Astrocyte of the spinal cord (primary cell): ENCODE data around the gene ADGRF1.
A peak's percentile ranks its signal among the peaks of the same experiment; 100 is the strongest.
"Not testable (repeated sequence)": the region's sequence is repeated elsewhere in the genome, so short reads cannot be mapped to it uniquely, and the experiment has no call there.

ENCODE experiments used
- DNase-seq: peaks from one replicate; pipeline ENCODE4 v3.0.0; 2011; ENCODE audit warnings: low read depth, low spot score
- H3K4me3 ChIP-seq: 2 replicates; pipeline ENCODE4 v1.5.1; 2011; ENCODE audit warnings: low read depth, mild to moderate bottlenecking, low read length, moderate library complexity
- CTCF ChIP-seq: IDR thresholded peaks from 2 replicates; pipeline ENCODE4 v1.5.1; 2012; ENCODE audit warnings: low read depth, mild to moderate bottlenecking, low read length, inconsistent platforms
- in situ Hi-C: cut with HindIII; loops from 2 replicates; pipeline ENCODE4 v1.10.0; 2017; ENCODE audit warnings: low sequenced_read_pairs

The ADGRF1 gene

GRCh38 chr6:47061309-47062300 is 19.5 kb upstream of the ADGRF1 start:
- H3K4me3 ChIP-seq: no peak overlapping the region
- TF ChIP-seq CTCF: no peak

GRCh38 chr6:47059216-47059885 is 17.2 kb upstream of the ADGRF1 start:
- no peak for DNase-seq
- H3K4me3 ChIP-seq: no peak overlapping the region
- TF ChIP-seq CTCF: no peak
- in situ Hi-C loops: no loop called here

More at GRCh38 chr6:47061309-47062300, 19.5 kb upstream of the ADGRF1 start:
- in situ Hi-C loops: no loop called here
- DNase-seq: no peak

GRCh38 chr6:47057830-47058540 is 15.9 kb upstream of the ADGRF1 start:
- no peak for TF ChIP-seq CTCF
- in situ Hi-C loops: no loop called here
- no peak overlapping the region for H3K4me3 ChIP-seq
- peak; percentile 36 for DNase-seq

- H3K4me3 ChIP-seq: no peak overlapping the region
- in situ Hi-C loops: no loop called here
- no peak for TF ChIP-seq CTCF
- DNase-seq: no peak
These were observed 14.7 kb upstream of the ADGRF1 start for GRCh38 chr6:47056832-47057231.

GRCh38 chr6:47054302-47054701 is 12.2 kb upstream of the ADGRF1 start:
- in situ Hi-C loops, H3K4me3 ChIP-seq, DNase-seq: not testable (repeated sequence)

- in situ Hi-C loops: no loop called here
- no peak for DNase-seq
- no peak for TF ChIP-seq CTCF
These were observed 6.5 kb upstream of the ADGRF1 start for GRCh38 chr6:47048638-47049037.

More at GRCh38 chr6:47048638-47049037, 6.5 kb upstream of the ADGRF1 start:
- H3K4me3 ChIP-seq: no peak overlapping the region
